Skeletal muscle satellite cell (primary cell): ENCODE data around the gene ECT2.
A peak's percentile ranks its signal among the peaks of the same experiment; 100 is the strongest.
"Not testable (repeated sequence)": the region's sequence is repeated elsewhere in the genome, so short reads cannot be mapped to it uniquely, and the experiment has no call there.

Experiments
- H3K27me3 ChIP-seq: 2 replicates; pipeline ENCODE4 v1.7.0; 2013; ENCODE audit warnings: low read length; ENCODE audit not compliant: control insufficient read depth, insufficient read depth
- H3K36me3 ChIP-seq: 2 replicates; pipeline ENCODE4 v1.7.0; 2013; ENCODE audit warnings: mild to moderate bottlenecking, control low read depth, low read length; ENCODE audit not compliant: insufficient read depth
- H3K4me1 ChIP-seq: 2 replicates; pipeline ENCODE4 v1.7.0; 2013; ENCODE audit warnings: low read length; ENCODE audit not compliant: control insufficient read depth, insufficient read depth
- H3K4me2 ChIP-seq: 2 replicates; pipeline ENCODE4 v1.7.0; 2013; ENCODE audit warnings: mild to moderate bottlenecking, low read length
- H3K4me3 ChIP-seq: 2 replicates; pipeline ENCODE4 v1.7.0; 2013; ENCODE audit warnings: low read length
- H3K9ac ChIP-seq: 2 replicates; pipeline ENCODE4 v1.7.0; 2013; ENCODE audit warnings: mild to moderate bottlenecking, low read depth, low read length, moderate library complexity
- H3K9me3 ChIP-seq: replicated peaks from 2 replicates; pipeline ENCODE4 v1.7.0; 2013; ENCODE audit warnings: mild to moderate bottlenecking, control low read depth, low read length

Gene ECT2

DNA sequence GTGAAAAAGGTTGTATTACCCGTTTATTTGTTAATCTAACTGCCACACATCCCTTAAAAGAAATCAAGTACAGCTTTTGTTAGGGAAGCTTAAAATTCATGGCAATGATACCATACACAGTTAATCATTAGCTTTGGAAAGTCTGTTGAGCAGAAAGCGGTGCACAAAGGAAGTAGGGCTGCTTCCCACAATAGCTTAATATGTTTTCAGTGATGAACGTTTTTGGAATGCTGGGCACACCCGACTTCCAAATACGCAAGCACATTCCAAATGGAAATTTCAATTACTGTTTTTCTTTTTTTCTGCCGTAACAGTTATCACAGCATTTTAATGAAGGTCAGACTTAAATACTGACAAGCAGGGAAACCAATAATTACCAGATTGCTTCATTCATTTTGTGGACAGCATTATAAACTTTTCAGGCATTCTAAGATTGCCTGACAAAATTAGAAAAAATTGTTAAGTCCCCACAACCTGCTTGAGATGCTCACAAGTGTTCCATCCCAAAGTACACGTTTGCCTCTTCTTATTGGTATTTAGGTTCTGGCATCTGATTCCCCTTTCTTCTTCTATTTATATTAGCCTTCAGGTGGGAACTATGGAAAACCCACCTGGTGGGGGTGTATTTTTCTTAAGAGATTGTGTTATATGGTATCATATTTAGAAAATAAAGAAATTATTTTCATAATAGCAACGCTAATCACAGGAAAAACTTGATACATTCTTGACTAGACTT lies 1.1 kb upstream of the ECT2 start:
- H3K9me3 ChIP-seq = no peaks in the 10 kb centered on the region
- peak overlapping the region; percentile 96 for H3K9ac ChIP-seq
- H3K4me3 ChIP-seq = peak overlapping the region; percentile 65
- peaks cover 45% of the 10 kb centered on the region for H3K4me1 ChIP-seq
- H3K27me3 ChIP-seq = no peaks in the 10 kb centered on the region
- H3K4me2 ChIP-seq = peak overlapping the region; percentile 84
- no peaks in the 10 kb centered on the region for H3K36me3 ChIP-seq

DNA sequence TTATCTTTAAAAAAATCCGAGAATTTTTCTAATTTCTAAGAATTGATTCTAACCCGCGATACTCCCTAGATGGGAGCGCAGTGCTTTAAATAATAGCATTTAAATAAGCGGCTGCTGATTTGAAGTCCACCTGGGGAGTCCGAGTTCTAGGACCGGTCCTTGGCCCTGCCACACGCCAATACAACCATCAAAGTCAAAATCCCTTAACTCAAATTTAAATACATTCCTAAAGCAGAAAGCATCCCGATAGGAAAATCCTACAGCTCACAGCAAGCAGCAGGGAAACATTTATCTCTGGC lies 508 bp upstream of the ECT2 start:
- Histone ChIP-seq H3K9me3 (no peaks in the 10 kb centered on the region), H3K36me3 (no peaks in the 10 kb centered on the region), H3K27me3 (no peaks in the 10 kb centered on the region), H3K9ac (peak overlapping the region; percentile 96), H3K4me2 (peak overlapping the region; percentile 84), H3K4me1 (peaks cover 45% of the 10 kb centered on the region), H3K4me3 (peak overlapping the region; percentile 65)

DNA sequence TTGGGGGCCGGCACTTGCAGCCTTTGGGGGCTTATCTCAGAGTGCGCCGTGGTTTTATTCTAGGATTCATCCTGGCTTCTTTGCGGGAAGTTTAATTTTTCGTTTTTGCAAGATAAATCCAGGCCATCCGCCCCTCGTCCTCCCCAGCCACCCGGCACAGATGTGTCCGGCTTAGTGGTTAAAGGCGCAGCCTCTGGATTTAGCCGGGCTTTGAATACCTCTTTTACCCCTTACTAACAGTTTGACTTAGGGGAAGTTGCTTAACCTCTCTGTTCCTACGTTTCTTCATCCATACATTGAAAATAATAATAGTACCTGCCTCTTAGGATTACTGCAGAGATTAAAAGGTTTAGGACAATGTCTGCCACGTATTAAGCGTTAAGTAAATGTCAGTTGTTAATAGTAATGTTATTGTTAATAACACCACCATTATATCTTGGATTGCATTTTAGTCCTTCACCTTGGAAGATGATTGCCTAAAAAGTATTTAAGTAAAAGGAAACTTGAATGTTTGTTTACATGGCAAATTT lies 714 bp downstream of the ECT2 start:
- Histone ChIP-seq H3K9ac (peak overlapping the region; percentile 95), H3K4me3 (peak overlapping the region; percentile 87), H3K27me3 (no peaks in the 10 kb centered on the region), H3K9me3 (no peaks in the 10 kb centered on the region), H3K4me1 (peaks cover 44% of the 10 kb centered on the region), H3K36me3 (peaks cover 9% of the 10 kb centered on the region), H3K4me2 (peak overlapping the region; percentile 72)

DNA sequence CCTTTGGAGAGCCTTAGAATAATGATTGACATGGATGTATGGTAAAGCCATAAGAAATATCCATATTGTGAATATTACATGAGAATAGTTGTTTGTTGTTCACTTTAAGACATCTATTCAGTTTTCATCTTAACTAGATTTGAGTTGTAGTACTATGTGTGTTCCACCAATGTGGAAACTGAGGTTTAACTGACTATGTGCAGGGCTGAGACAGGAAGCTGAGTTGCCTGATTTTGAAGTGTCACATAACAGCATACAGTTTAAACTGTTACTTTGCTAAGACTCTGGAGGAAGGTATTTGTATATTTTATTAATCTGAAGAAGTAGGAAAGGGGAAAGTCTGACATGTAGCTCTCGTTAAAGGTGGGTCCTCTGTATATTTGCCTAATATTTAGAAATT lies 2.1 kb downstream of the ECT2 start:
- no peak overlapping the region for H3K4me3 ChIP-seq
- H3K9ac ChIP-seq = no peak overlapping the region
- no peaks in the 10 kb centered on the region for H3K9me3 ChIP-seq
- peaks cover 37% of the 10 kb centered on the region for H3K4me1 ChIP-seq
- H3K27me3 ChIP-seq = no peaks in the 10 kb centered on the region
- peak overlapping the region; percentile 49 for H3K4me2 ChIP-seq
- H3K36me3 ChIP-seq = peaks cover 19% of the 10 kb centered on the region

DNA sequence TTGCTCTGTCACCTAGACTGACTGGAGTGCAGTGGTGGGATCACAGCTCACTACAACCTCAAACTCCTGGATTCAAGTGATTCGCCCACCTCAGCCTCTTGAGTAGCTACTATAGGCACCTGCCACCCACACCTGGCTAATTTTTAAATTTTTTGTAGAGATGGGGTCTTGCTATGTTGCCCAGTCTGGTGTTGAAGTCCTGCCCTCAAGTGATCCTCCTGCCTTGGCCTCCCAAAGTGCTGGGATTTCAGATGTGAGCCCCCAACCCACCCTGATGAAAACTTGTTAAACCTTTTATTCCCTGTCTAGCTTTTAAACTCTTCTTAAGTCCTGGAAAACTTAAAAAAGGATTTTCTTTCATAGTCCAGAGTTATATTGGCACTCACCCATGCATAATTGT lies 2.6 kb downstream of the ECT2 start:
- Histone ChIP-seq H3K4me3 (no peak overlapping the region), H3K36me3 (peaks cover 19% of the 10 kb centered on the region), H3K4me1 (peaks cover 37% of the 10 kb centered on the region), H3K9ac (no peak overlapping the region), H3K4me2 (no peak overlapping the region), H3K9me3 (no peaks in the 10 kb centered on the region), H3K27me3 (no peaks in the 10 kb centered on the region)

DNA sequence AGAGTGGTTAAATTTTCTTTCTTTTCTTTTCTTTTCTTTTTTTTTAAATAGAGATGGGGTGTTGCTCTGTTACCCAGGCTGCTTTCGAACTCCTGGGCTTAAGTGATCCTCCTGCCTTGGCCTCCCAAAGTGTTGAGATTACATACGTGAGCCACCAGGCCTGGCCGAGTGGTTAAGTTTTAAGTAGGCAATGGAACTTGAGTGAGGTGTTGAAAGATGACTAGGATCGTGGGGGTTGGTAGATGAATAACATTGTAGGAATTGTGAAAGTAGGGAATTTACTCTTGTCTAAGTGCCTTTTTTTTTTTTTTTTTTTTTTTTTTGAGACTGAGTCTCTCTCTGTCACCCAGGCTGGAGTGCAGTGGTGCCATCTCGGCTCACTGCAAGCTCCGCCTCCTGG lies 9.9 kb downstream of the ECT2 start:
- H3K36me3 ChIP-seq = peaks cover 76% of the 10 kb centered on the region
- not testable (repeated sequence) for H3K4me3 ChIP-seq, H3K4me2 ChIP-seq, H3K9me3 ChIP-seq, H3K4me1 ChIP-seq, H3K27me3 ChIP-seq, H3K9ac ChIP-seq

DNA sequence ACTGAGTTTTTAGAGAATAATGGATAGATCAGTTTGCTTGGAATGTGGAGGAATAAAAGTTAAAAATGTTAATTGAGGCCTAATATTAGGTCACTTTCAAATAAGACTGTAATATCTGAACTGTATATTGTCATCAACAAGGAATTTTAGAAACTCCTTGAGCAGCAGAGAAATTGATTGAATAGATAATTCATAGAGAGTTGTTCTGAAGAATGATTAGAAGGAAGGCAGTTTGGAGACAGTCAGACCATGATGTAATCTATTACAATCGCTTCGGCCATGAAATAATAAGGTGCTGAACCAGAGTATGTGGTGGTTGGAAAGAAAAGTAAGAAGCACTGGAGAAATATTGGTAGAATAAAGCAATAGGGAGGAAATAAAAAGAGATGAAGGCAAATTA lies 15.7 kb downstream of the ECT2 start:
- Histone ChIP-seq H3K4me1 (no peaks in the 10 kb centered on the region), H3K9ac (no peak overlapping the region), H3K4me3 (no peak overlapping the region), H3K36me3 (peaks cover 71% of the 10 kb centered on the region), H3K9me3 (no peaks in the 10 kb centered on the region), H3K4me2 (no peak overlapping the region), H3K27me3 (no peaks in the 10 kb centered on the region)

DNA sequence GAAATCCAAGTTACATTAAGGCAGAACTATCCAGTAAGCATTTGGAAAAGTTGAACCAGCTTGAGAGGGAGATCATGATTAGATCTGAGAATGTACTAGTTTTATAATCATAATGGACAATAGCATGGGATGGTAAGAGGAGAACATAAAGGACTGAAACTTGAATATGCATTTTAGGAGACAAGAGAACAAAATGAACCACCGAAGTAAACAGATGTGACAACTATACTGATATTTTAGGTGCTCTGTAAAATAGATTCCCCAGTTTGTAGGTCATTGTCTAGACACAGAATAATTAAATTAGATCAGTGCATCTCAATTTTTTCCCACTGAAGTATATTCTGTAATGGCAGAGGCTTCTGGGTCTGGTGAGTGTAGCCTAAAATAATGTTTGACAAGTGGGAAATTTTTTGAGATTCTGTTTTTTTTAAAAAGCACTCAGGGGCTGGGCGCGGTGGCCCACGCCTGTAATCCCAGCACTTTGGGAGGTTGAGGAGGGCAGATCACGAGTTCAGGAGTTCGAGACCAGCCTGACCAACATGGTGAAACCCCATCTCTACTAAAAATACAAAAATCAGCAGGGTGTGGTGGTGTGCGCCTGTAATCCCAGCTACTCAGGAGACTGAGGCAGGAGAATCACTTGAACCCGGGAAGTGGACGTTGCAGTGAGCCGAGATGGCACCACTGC lies 16.3 kb downstream of the ECT2 start:
- Histone ChIP-seq H3K4me2 (no peak overlapping the region), H3K4me1 (no peaks in the 10 kb centered on the region), H3K27me3 (no peaks in the 10 kb centered on the region), H3K4me3 (no peak overlapping the region), H3K9me3 (no peaks in the 10 kb centered on the region), H3K9ac (no peak overlapping the region), H3K36me3 (peaks cover 72% of the 10 kb centered on the region)

DNA sequence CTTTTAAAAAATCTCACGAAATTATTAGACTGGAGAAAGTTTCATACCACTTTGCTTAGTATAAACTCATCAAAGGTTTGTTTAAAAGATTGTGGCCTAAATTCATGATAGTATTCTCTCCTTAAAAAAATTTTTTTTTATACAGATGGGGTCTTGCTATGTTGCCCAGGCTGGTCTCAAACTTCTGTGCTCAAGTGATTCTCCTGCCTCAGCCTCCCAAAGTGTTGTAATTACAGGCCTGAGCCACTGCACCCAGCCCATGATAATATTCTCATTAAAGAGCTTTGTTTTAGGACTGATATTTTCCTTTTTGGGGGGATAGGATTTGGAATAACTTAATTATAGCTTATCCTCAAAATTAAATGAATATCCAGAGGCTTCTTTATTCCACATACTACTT lies 19.9 kb downstream of the ECT2 start:
- H3K27me3 ChIP-seq = no peaks in the 10 kb centered on the region
- no peak overlapping the region for H3K9ac ChIP-seq
- H3K4me1 ChIP-seq = no peaks in the 10 kb centered on the region
- H3K4me2 ChIP-seq = no peak overlapping the region
- H3K4me3 ChIP-seq = no peak overlapping the region
- peaks cover 53% of the 10 kb centered on the region for H3K36me3 ChIP-seq
- H3K9me3 ChIP-seq = no peaks in the 10 kb centered on the region

DNA sequence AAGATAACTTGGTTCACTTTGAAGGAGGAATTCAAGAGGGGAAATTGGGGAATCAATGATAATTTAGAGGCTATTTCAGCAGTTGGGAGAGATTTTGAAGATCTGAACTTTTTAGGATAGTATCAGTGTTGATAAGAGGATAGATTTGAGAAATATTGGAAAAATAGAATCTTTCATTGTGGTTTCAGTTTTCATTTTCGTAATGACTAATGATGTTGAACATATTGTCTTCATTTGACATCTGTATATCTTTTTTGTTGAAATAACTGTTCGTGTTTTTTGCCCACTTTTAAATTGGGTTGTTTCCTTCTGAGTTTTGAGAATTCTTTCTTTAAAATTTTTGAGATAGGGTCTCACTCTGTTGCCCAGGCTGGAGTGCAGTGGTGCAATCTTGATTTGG lies 21.1 kb downstream of the ECT2 start:
- Histone ChIP-seq H3K4me1 (no peaks in the 10 kb centered on the region), H3K9ac (no peak overlapping the region), H3K36me3 (peaks cover 45% of the 10 kb centered on the region), H3K4me3 (no peak overlapping the region), H3K4me2 (no peak overlapping the region), H3K27me3 (no peaks in the 10 kb centered on the region), H3K9me3 (no peaks in the 10 kb centered on the region)

DNA sequence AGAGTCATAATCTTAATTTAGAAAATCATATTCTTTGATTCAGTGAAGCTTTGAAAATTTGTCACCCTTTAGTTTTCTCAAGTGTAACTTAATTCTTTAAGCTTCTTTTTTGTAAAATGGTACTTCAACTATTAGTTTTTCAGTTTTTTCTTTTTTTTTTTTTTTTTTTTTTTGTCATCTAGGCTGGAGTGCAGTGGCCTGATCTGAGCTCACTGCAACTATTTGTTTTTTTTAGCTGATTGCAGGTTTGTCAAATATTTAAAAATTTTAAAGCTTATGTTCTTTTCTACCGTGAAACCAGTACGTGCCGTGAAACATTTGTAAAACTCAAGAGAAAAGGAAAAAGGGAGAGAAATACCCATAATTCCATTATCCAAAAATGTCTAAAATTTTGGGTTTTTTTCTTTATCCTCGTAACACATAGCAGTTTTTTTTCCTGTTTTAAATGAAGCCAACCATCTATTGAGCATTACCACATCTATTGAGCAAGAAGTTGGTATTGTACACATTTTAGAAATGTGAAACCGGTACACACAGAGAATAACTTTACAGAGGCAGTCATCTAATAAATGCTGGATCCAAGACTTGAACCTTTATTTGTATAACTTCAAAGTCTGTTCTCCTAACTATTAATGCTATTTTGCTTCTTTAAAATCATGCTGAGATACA lies 25.7 kb downstream of the ECT2 start:
- H3K36me3 ChIP-seq = peaks cover 38% of the 10 kb centered on the region
- H3K9ac ChIP-seq = no peak overlapping the region
- H3K4me1 ChIP-seq = no peaks in the 10 kb centered on the region
- H3K27me3 ChIP-seq = no peaks in the 10 kb centered on the region
- H3K4me3 ChIP-seq = no peak overlapping the region
- no peaks in the 10 kb centered on the region for H3K9me3 ChIP-seq
- H3K4me2 ChIP-seq = no peak overlapping the region
